Transverse colon (tissue), 4 donors: ENCODE results near the gene CADM4. TPM values are rescaled to one million over a fixed set of nuclear protein-coding genes. Genes with fewer than 3 reads are reported as not detected.
A peak's percentile ranks its signal among the peaks of the same experiment; 100 is the strongest.

ENCODE experiments used
- DNase-seq: peaks from one replicate; pipeline ENCODE4 v3.0.0-alpha.2; 2019
- H3K27ac ChIP-seq, 4 donors: fragments of 200-600 bp; sonication (generic); 2 replicates each; pipeline ENCODE4 v1.5.1; 2016 to 2018; ENCODE audit warnings: inconsistent platforms in 4 of 4
- H3K27me3 ChIP-seq: fragments of 200-600 bp; sonication (generic); 2 replicates; pipeline ENCODE4 v1.5.1; 2017; ENCODE audit warnings: inconsistent platforms
- H3K36me3 ChIP-seq, 4 donors: fragments of 200-600 bp; sonication (generic); 2 replicates each; pipeline ENCODE4 v1.5.1; 2017 to 2019; ENCODE audit warnings: inconsistent platforms in 4 of 4
- H3K4me1 ChIP-seq, 4 donors: fragments of 200-600 bp; sonication (generic); 2 replicates each; pipeline ENCODE4 v1.5.1; 2017 to 2020; ENCODE audit warnings: inconsistent platforms in 4 of 4
- H3K4me3 ChIP-seq, 4 donors: fragments of 200-600 bp; sonication (generic); 1 replicate in 1 of 4; 2 replicates in 3 of 4; pipeline versions ENCODE4 v1.5.1 to v1.6.1; 2017 to 2019; ENCODE audit warnings: inconsistent platforms in 4 of 4
- H3K9me3 ChIP-seq, 2 donors: fragments of 200-600 bp; sonication (generic); 2 replicates each; pipeline ENCODE4 v1.5.1; 2017 to 2019; ENCODE audit warnings: inconsistent platforms in 2 of 2
- EP300 ChIP-seq: sonication (generic); formaldehyde crosslinking; IDR thresholded peaks from one replicate; pipeline ENCODE4 v1.6.1; 2017; ENCODE audit warnings: antibody characterized with exemption, low read depth
- POLR2A ChIP-seq: fragments of 450-650 bp; IDR thresholded peaks from one replicate; pipeline ENCODE4 v1.6.1; 2016; ENCODE audit warnings: antibody characterized with exemption, mild to moderate bottlenecking, moderate library complexity
- POLR2AphosphoS5 ChIP-seq, 3 donors: sonication (generic); formaldehyde crosslinking; IDR thresholded peaks; one replicate each; pipeline ENCODE4 v1.6.1; 2016; ENCODE audit warnings: antibody characterized with exemption in 3 of 3
- WGBS, 2 donors: methylation state at CpG; one replicate each; pipeline ENCODE4 v1.1.5; 2018; ENCODE audit warnings: low coverage in 1 of 2; 5-methylcytosine and 5-hydroxymethylcytosine counted together
- in situ Hi-C, 4 donors: fragments of 200-750 bp; cut with MboI; loops; one replicate each; pipeline versions ENCODE4 v1.15.0 to v1.15.1; 2017; ENCODE audit warnings: low sequenced_read_pairs in 3 of 4, low pct_ligation_motif_present in 1 of 4, low pct_unique_long_range_greater_than_20kb in 1 of 4
- intact Hi-C: fragments of 100-400 bp; cut with DNase I; formaldehyde crosslinking; loops from one replicate; pipeline ENCODE4 v1.15.1; 2023; ENCODE audit warnings: low total_unique reads
- total RNA-seq, 4 donors: library from RNA; depleted of rRNA; stranded (reverse); fragments of >200 nt; gene quantifications; one replicate each; pipeline ENCODE4 v1.1.0, GENCODE V29; 2016
- TF ChIP-seq, protein P1 (sequence below), 5 experiments: fragments of 200-600 bp in 3 of 5; fragments of 450-650 bp in 2 of 5; sonication (generic) in 3 of 5; IDR thresholded peaks; 1 replicate in 2 of 5; 2 replicates in 3 of 5; pipeline ENCODE4 v1.5.1; 2016 to 2017; ENCODE audit warnings: antibody characterized with exemption in 5 of 5, inconsistent platforms in 3 of 5, mild to moderate bottlenecking in 2 of 5, moderate library complexity in 1 of 5

CADM4 gene
- total RNA-seq, 4 donors from 2014 or later: 2.5 to 4.0 (median 3.7) TPM; not detected in 1

DNA sequence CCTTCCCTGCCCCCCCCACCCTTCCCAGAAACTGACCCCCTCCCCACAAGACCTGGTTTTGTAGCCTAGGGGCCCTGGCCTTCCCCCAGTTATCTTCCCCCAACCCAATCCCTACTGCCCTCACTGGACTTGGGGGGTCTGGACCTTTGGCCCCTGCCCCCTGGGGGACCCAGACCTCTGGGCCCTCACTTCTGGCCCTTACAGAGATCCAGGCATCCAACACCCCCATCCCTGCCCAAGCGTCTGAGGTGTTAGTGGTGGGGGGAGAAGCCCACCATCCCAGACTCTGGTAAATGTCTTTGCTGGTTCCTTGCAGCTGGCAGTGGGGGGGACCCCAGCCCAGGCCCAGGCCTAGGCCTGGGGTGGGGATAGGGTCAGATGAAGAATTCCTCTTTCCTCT lies 16.7 kb downstream of the CADM4 start:
- H3K27me3 ChIP-seq: no peaks in the 10 kb centered on the region
- DNase-seq: no peak
- 100% methylated on average over 1 of the region's 1 CpG; no CpG with 5 or more reads in 1 of the 2 donors for WGBS, 2 donors
- no peak overlapping the region for H3K27ac ChIP-seq
- in situ Hi-C loops: no loop called here
- intact Hi-C loops: no loop called here
- H3K4me1 ChIP-seq: peaks cover 0 to 23% (median 14%) of the 10 kb centered on the region in 4 donors
- no peaks in the 10 kb centered on the region for H3K36me3 ChIP-seq
- no peak for TF ChIP-seq POLR2AphosphoS5 (IDR thresholded peaks at IDR 0.05)
- no peak for TF ChIP-seq EP300
- no peak for TF ChIP-seq POLR2A
- TF ChIP-seq, protein P1, sequence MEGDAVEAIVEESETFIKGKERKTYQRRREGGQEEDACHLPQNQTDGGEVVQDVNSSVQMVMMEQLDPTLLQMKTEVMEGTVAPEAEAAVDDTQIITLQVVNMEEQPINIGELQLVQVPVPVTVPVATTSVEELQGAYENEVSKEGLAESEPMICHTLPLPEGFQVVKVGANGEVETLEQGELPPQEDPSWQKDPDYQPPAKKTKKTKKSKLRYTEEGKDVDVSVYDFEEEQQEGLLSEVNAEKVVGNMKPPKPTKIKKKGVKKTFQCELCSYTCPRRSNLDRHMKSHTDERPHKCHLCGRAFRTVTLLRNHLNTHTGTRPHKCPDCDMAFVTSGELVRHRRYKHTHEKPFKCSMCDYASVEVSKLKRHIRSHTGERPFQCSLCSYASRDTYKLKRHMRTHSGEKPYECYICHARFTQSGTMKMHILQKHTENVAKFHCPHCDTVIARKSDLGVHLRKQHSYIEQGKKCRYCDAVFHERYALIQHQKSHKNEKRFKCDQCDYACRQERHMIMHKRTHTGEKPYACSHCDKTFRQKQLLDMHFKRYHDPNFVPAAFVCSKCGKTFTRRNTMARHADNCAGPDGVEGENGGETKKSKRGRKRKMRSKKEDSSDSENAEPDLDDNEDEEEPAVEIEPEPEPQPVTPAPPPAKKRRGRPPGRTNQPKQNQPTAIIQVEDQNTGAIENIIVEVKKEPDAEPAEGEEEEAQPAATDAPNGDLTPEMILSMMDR (IDR thresholded peaks at IDR 0.05): no peak
- H3K4me3 ChIP-seq: no peak overlapping the region
- H3K9me3 ChIP-seq: no peaks in the 10 kb centered on the region

DNA sequence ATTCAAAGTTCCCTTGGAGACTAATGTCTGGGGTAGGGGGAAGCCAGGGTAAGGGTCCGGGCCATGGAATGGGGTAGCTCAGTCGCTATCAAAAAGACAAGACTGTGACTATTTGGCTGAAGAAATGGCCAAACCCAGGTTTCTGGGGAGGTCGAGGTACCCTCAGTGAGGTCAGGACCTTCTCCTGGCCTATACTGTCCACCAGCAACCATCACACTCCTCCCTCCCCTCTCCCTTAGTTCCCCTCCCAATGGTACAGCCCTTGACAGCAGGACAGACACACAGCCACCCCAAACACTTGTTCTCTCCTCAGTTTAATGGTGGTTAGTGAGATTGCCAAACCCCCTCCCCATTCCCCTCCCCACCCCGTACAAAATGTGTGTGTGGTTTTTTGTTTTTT lies 17.6 kb downstream of the CADM4 start:
- TF ChIP-seq EP300 (no peak), POLR2AphosphoS5 (IDR thresholded peaks at IDR 0.05) (no peak)
- TF ChIP-seq, protein P1 (IDR thresholded peaks at IDR 0.05): no peak
- Histone ChIP-seq H3K27me3 (no peaks in the 10 kb centered on the region), H3K36me3 (no peaks in the 10 kb centered on the region), H3K4me3 (no peak overlapping the region), H3K4me1 (peaks cover 0 to 23% (median 14%) of the 10 kb centered on the region in 4 donors), H3K27ac (no peak overlapping the region), H3K9me3 (no peaks in the 10 kb centered on the region)
- WGBS, 2 donors: 66 to 89% methylated on average over 3 to 4 of the region's 4 CpGs
- DNase-seq: no peak
- in situ Hi-C loops (no loop called here), intact Hi-C loops (no loop called here)

DNA sequence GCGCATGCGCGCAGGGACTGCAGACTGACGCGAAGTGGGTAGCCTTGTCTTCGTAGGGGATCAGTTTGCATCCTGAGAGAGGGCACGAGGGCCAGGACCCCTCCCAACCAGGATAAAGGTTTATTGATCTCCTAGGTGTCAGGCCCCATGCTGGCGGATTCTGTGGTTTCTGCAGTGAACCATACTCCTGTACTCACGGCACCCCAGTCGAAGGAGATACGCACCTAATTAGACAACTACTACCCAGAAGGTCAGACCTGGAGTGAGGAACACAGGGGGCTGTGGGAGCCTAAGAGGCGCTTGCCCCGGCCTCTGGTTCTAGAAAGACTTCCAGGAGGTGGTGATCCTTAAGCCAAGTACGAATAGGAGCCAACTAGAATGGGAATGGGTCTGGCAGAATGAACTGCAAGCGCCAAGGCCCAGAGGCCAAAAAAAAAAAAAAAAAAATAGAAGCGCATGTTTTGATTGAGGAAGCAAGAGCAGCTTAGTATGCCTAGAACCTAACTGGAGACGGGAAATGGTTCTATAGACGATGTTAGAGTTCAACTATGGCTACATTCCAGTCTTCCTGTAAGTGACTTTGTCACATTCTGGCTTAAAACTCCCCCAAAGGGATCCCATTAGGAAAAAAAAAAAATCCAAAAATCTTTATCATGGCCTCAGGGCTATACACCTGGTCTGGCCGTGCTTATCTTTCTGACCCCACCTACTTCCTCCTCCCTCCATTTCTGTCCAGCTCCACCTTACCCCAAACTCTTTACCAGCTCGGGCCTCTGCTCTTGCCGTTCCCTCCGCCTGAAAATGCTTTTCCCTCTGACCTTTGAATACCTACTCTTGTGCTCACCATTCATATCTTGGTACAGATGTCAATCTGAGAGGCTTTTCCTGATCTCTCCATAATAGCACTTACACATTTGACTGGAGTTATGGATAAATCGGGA lies 19.3 kb downstream of the CADM4 start:
- in situ Hi-C loops: no loop called here
- no peaks in the 10 kb centered on the region for H3K9me3 ChIP-seq

More for the DNA sequence above, 19.3 kb downstream of the CADM4 start:
- 50 to 79% methylated on average over 7 to 21 of the region's 23 CpGs for WGBS, 2 donors
- no peaks in the 10 kb centered on the region for H3K36me3 ChIP-seq
- peak overlapping the region; percentile 88 to 98 (median 94) for H3K27ac ChIP-seq
- peaks cover 0 to 21% (median 14%) of the 10 kb centered on the region in 4 donors for H3K4me1 ChIP-seq
- no peak for DNase-seq
- H3K4me3 ChIP-seq: peak overlapping the region; percentile 65 to 91 (median 70)
- no peaks in the 10 kb centered on the region for H3K27me3 ChIP-seq
- intact Hi-C loops: no loop called here
- TF ChIP-seq POLR2A: no peak
- no peak for TF ChIP-seq POLR2AphosphoS5 (IDR thresholded peaks at IDR 0.05)
- TF ChIP-seq, protein P1 (IDR thresholded peaks at IDR 0.05): no peak
- TF ChIP-seq EP300: no peak
